ENCODE results near the gene TM6SF1. TPM values are rescaled to one million over a fixed set of nuclear protein-coding genes. Genes with fewer than 3 reads are reported as not detected.
"Not testable (repeated sequence)": the region's sequence is repeated elsewhere in the genome, so short reads cannot be mapped to it uniquely, and the experiment has no call there.

The TM6SF1 gene
- total RNA-seq, 2 donors from 2014 or later = 1.3 to 4.7 TPM

GRCh38 chr15:83164771-83165404 lies 57.4 kb downstream of the TM6SF1 start:
- TF ChIP-seq, protein P1, sequence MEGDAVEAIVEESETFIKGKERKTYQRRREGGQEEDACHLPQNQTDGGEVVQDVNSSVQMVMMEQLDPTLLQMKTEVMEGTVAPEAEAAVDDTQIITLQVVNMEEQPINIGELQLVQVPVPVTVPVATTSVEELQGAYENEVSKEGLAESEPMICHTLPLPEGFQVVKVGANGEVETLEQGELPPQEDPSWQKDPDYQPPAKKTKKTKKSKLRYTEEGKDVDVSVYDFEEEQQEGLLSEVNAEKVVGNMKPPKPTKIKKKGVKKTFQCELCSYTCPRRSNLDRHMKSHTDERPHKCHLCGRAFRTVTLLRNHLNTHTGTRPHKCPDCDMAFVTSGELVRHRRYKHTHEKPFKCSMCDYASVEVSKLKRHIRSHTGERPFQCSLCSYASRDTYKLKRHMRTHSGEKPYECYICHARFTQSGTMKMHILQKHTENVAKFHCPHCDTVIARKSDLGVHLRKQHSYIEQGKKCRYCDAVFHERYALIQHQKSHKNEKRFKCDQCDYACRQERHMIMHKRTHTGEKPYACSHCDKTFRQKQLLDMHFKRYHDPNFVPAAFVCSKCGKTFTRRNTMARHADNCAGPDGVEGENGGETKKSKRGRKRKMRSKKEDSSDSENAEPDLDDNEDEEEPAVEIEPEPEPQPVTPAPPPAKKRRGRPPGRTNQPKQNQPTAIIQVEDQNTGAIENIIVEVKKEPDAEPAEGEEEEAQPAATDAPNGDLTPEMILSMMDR (IDR thresholded peaks at IDR 0.05) = no peak
- TF ChIP-seq POLR2A (IDR thresholded peaks at IDR 0.05) = no peak
- TF ChIP-seq POLR2AphosphoS5 (IDR thresholded peaks at IDR 0.05) = no peak
- Histone ChIP-seq H3K9me3 (no peaks in the 10 kb centered on the region), H3K4me3 (no peak overlapping the region), H3K36me3 (no peaks in the 10 kb centered on the region), H3K4me1 (replicated peaks) (no peaks in the 10 kb centered on the region), H3K27ac (no peak overlapping the region), H3K27me3 (replicated peaks; ENCODE audit: insufficient read depth) (no peaks in the 10 kb centered on the region)
- intact Hi-C loops (cut with DNase I) = no loop called here
- WGBS = 86% methylated on average over 4 of the region's 4 CpGs
- DNase-seq (ENCODE audit: low spot score) = no peak

GRCh38 chr15:83166218-83166617 lies 58.8 kb downstream of the TM6SF1 start:
- no peaks in the 10 kb centered on the region for H3K27me3 ChIP-seq (replicated peaks; ENCODE audit: insufficient read depth)
- TF ChIP-seq, protein P1 (IDR thresholded peaks at IDR 0.05) = no peak
- no peak for TF ChIP-seq POLR2AphosphoS5 (IDR thresholded peaks at IDR 0.05)
- TF ChIP-seq POLR2A (IDR thresholded peaks at IDR 0.05) = no peak
- H3K36me3 ChIP-seq = no peaks in the 10 kb centered on the region
- no peaks in the 10 kb centered on the region for H3K4me1 ChIP-seq (replicated peaks)
- H3K4me3 ChIP-seq = no peak overlapping the region
- 90% methylated on average over 3 of the region's 3 CpGs for WGBS
- intact Hi-C loops (cut with DNase I) = no loop called here
- no peak overlapping the region for H3K27ac ChIP-seq
- no peaks in the 10 kb centered on the region for H3K9me3 ChIP-seq
- DNase-seq (ENCODE audit: low spot score) = no peak

DNA sequence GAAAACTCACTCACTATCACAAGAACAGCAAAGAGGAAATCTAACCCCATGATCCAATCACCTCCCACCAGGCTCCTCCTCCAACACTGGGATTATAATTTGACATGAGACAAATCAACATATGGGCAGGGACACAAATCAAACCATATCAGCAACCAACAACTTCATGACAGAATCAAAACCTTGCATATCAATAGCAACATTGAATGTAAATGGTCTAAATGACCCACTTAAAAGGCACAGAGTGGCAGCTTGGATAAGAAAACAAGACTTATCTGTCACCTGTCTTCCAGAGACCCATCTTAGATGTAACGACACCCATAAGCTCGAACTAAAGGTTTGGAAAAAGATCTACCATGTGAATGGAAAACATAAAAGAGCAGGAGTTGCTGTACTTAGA lies 59.4 kb downstream of the TM6SF1 start:
- H3K36me3 ChIP-seq = no peaks in the 10 kb centered on the region
- no peak overlapping the region for H3K27ac ChIP-seq
- no peak for TF ChIP-seq POLR2A (IDR thresholded peaks at IDR 0.05)
- TF ChIP-seq, protein P1 (IDR thresholded peaks at IDR 0.05) = no peak
- TF ChIP-seq POLR2AphosphoS5 (IDR thresholded peaks at IDR 0.05) = no peak
- no peaks in the 10 kb centered on the region for H3K27me3 ChIP-seq (replicated peaks; ENCODE audit: insufficient read depth)
- intact Hi-C loops (cut with DNase I) = no loop called here
- WGBS = 95% methylated on average over 2 of the region's 2 CpGs
- no peak overlapping the region for H3K4me3 ChIP-seq
- H3K9me3 ChIP-seq = no peaks in the 10 kb centered on the region
- H3K4me1 ChIP-seq (replicated peaks) = no peaks in the 10 kb centered on the region
- no peak for DNase-seq (ENCODE audit: low spot score)

DNA sequence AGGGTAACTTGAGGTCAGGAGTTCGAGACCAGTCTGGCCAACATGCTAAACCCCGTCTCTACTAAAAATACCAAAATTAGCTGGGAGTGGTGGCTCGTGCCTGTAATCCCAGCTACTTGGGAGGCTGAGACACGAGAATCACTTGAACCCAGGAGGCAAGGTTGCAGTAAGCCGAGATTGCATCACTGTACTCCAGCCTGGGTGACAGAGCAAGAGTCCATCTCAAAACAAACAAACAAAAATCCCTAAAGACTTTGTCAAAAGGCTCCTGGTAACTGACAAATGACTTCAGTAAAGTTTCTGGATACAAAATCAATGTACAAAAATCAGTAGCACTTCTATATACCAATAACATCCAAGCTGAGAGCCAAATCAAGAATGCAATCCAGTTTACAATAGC lies 62.1 kb downstream of the TM6SF1 start:
- H3K27ac ChIP-seq; DNase-seq (ENCODE audit: low spot score); intact Hi-C loops (cut with DNase I); H3K36me3 ChIP-seq; H3K4me3 ChIP-seq; H3K27me3 ChIP-seq (replicated peaks; ENCODE audit: insufficient read depth); H3K4me1 ChIP-seq (replicated peaks); H3K9me3 ChIP-seq: not testable (repeated sequence)
- 98% methylated on average over 5 of the region's 5 CpGs for WGBS

- Histone ChIP-seq H3K36me3 (no peaks in the 10 kb centered on the region), H3K4me3 (no peak overlapping the region), H3K27ac (no peak overlapping the region), H3K4me1 (replicated peaks) (no peaks in the 10 kb centered on the region), H3K27me3 (replicated peaks; ENCODE audit: insufficient read depth) (no peaks in the 10 kb centered on the region), H3K9me3 (no peaks in the 10 kb centered on the region)
- DNase-seq (ENCODE audit: low spot score) = no peak
- TF ChIP-seq POLR2AphosphoS5 (IDR thresholded peaks at IDR 0.05) (no peak), POLR2A (IDR thresholded peaks at IDR 0.05) (no peak)
- TF ChIP-seq, protein P1 (IDR thresholded peaks at IDR 0.05) = no peak
- intact Hi-C loops (cut with DNase I) = no loop called here
- WGBS = 58% methylated on average over 4 of the region's 4 CpGs
Observed at GRCh38 chr15:83170474-83171165, 63.2 kb downstream of the TM6SF1 start.
